ENCODE data around the gene CPA1. TPM values are rescaled to one million over a fixed set of nuclear protein-coding genes. Genes with fewer than 3 reads are reported as not detected.

CPA1 gene
- total RNA-seq, 1 experiment from 2014 or later = not detected

DNA sequence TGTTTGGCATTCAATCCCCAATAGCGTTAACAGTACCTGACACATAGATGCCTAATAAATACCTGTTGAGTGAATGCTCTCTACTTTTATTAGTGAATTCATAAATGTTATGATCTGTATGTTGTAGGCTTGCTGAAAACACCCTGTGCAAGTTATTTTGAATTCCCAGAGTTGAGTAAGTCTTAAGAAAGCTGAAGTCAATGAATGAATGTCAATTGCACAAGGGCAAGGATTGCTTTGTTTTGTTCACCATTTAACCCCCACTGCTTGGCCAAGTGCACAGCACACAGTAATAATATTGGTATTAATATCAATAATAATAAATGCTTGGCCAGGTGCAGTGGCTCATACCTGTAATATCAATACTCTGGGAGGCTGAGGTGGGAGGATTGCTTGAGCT lies 10.2 kb downstream of the CPA1 start:
- H3K9me3 ChIP-seq (ENCODE audit: control insufficient read depth, low read depth, low read length) = no peaks in the 10 kb centered on the region
- no peaks in the 10 kb centered on the region for H3K79me1 ChIP-seq (ENCODE audit: insufficient read depth, low read depth, low read length, poor library complexity, severe bottlenecking)
- no peak overlapping the region for H2BK5ac ChIP-seq (ENCODE audit: insufficient read length, low read length)
- H2AK5ac ChIP-seq (ENCODE audit: insufficient read length, low read length) = no peak overlapping the region
- H3K79me2 ChIP-seq (ENCODE audit: insufficient read depth, low read length) = no peaks in the 10 kb centered on the region
- no peak overlapping the region for H2BK15ac ChIP-seq (ENCODE audit: low read depth, low read length)
- Mint-ChIP-seq H3K4me1 (peaks cover 12 to 16% of the 10 kb centered on the region in 2 experiments), H3K4me3 (no peak overlapping the region), H3K36me3 (ENCODE audit: insufficient read depth in 1 of 3, low read depth in 3 of 3) (peaks cover 2 to 4% (median 2%) of the 10 kb centered on the region in 3 experiments; a peak in 4 of 7 replicates), H3K27ac (no peak overlapping the region), H3K9me3 (peaks cover 0 to 3% of the 10 kb centered on the region in 2 experiments; a peak in 3 of 5 replicates), H3K27me3 (ENCODE audit: low read depth) (peaks cover 2% of the 10 kb centered on the region; the same call in 1 of the 2 replicates)
- no peaks in the 10 kb centered on the region for H3K4me1 ChIP-seq (ENCODE audit: insufficient read depth, low read length)
- no peak overlapping the region for H2BK12ac ChIP-seq (ENCODE audit: insufficient read length, low read depth, low read length)
- no peaks in the 10 kb centered on the region for H4K20me1 ChIP-seq (ENCODE audit: control insufficient read depth, insufficient read depth, insufficient read length)
- H2BK120ac ChIP-seq (ENCODE audit: low read depth, low read length, poor library complexity, severe bottlenecking) = no peak overlapping the region
- TF ChIP-seq, protein P1, sequence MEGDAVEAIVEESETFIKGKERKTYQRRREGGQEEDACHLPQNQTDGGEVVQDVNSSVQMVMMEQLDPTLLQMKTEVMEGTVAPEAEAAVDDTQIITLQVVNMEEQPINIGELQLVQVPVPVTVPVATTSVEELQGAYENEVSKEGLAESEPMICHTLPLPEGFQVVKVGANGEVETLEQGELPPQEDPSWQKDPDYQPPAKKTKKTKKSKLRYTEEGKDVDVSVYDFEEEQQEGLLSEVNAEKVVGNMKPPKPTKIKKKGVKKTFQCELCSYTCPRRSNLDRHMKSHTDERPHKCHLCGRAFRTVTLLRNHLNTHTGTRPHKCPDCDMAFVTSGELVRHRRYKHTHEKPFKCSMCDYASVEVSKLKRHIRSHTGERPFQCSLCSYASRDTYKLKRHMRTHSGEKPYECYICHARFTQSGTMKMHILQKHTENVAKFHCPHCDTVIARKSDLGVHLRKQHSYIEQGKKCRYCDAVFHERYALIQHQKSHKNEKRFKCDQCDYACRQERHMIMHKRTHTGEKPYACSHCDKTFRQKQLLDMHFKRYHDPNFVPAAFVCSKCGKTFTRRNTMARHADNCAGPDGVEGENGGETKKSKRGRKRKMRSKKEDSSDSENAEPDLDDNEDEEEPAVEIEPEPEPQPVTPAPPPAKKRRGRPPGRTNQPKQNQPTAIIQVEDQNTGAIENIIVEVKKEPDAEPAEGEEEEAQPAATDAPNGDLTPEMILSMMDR (conservative IDR thresholded peaks at IDR 0.05) = no peak
- H3K9ac ChIP-seq (ENCODE audit: extremely low read depth, insufficient read length, low read length) = no peak overlapping the region
- no peak overlapping the region for H4K5ac ChIP-seq (ENCODE audit: insufficient read length, low read depth, low read length)
- H3K18ac ChIP-seq (ENCODE audit: insufficient read length, low read depth, low read length) = no peak overlapping the region
- no peaks in the 10 kb centered on the region for H3K27me3 ChIP-seq (ENCODE audit: insufficient read depth, low read length)
- H4K91ac ChIP-seq (ENCODE audit: insufficient read length, low read depth, low read length) = no peak overlapping the region
- H2AFZ ChIP-seq (ENCODE audit: low read length) = no peak overlapping the region
- H3K23ac ChIP-seq (ENCODE audit: insufficient read length, low read depth, low read length) = no peak overlapping the region
- H3K27ac ChIP-seq (ENCODE audit: insufficient read length, low read depth, low read length) = no peak overlapping the region
- no peaks in the 10 kb centered on the region for H3K23me2 ChIP-seq (ENCODE audit: insufficient read length, low read depth, low read length, poor library complexity, severe bottlenecking)
- H3K4ac ChIP-seq (ENCODE audit: low read depth, low read length) = no peak overlapping the region
- no CpG with 5 or more reads among the region's 1 CpG for WGBS (ENCODE audit: extremely low coverage, insufficient read length, low lambda C conversion rate)
- H3T11ph ChIP-seq (ENCODE audit: low read length) = no peak overlapping the region
- H3K14ac ChIP-seq (ENCODE audit: insufficient read depth, low read length) = no peak overlapping the region
- H2BK20ac ChIP-seq (ENCODE audit: low read depth, low read length, poor library complexity, severe bottlenecking) = no peak overlapping the region
- no peak overlapping the region for H4K8ac ChIP-seq (replicated peaks; ENCODE audit: insufficient read length, low read depth, low read length)
- H3K4me2 ChIP-seq (ENCODE audit: insufficient read depth, insufficient read length, low read length) = no peak overlapping the region
- DNase-seq = no peak
- H3K56ac ChIP-seq (ENCODE audit: insufficient read length, low read depth, low read length) = no peak overlapping the region
